OCI-LY3 (cell line): ENCODE measurements around the gene UBC.

Experiments used
- H2AFZ ChIP-seq: fragments of 200-600, 300-600 bp; shearing (Covaris generic); 2 replicates; pipeline ENCODE4 v1.6.0; 2014; ENCODE audit warnings: antibody characterized with exemption, low read depth, low read length
- H3K27ac ChIP-seq: fragments of 200-600, 300-600 bp; sonication (generic); 2 replicates; pipeline ENCODE4 v1.5.1; 2014; ENCODE audit warnings: mild to moderate bottlenecking, low read length, moderate library complexity, mixed read lengths
- H3K27me3 ChIP-seq: fragments of 200-600, 300-600 bp; sonication (generic); 2 replicates; pipeline ENCODE4 v1.6.1; 2014; ENCODE audit warnings: low read depth, low read length, mixed read lengths
- H3K36me3 ChIP-seq: fragments of 200-600, 300-600 bp; sonication (generic); replicated peaks from 2 replicates; pipeline ENCODE3; 2014; ENCODE audit warnings: low read depth, low read length, mixed read lengths
- H3K4me1 ChIP-seq: fragments of 300-600, 200-600 bp; sonication (generic); 2 replicates; pipeline ENCODE4 v1.6.1; 2014; ENCODE audit warnings: low read length, mixed read lengths
- H3K4me2 ChIP-seq: fragments of 200-600, 300-600 bp; sonication (generic); 2 replicates; pipeline ENCODE4 v1.6.1; 2014; ENCODE audit warnings: low read length, mixed read lengths
- H3K4me3 ChIP-seq: fragments of 300-600, 200-600 bp; sonication (generic); 2 replicates; pipeline ENCODE4 v1.5.1; 2014; ENCODE audit warnings: antibody characterized with exemption, mild to moderate bottlenecking, low read length, moderate library complexity
- H3K79me2 ChIP-seq: fragments of 300-600, 200-600 bp; shearing (Covaris generic); 2 replicates; pipeline ENCODE4 v1.6.1; 2014; ENCODE audit warnings: mild to moderate bottlenecking, low read length, mixed read lengths
- H3K9ac ChIP-seq: fragments of 300-600, 200-600 bp; shearing (Covaris generic); 2 replicates; pipeline ENCODE4 v1.6.0; 2014; ENCODE audit warnings: mild to moderate bottlenecking, low read length, moderate library complexity
- H3K9me3 ChIP-seq: fragments of 200-600, 300-600 bp; shearing (Covaris generic); 2 replicates; pipeline ENCODE4 v1.6.1; 2014; ENCODE audit warnings: low read length, mixed read lengths; ENCODE audit not compliant: insufficient read depth
- H4K20me1 ChIP-seq: fragments of 200-600, 300-600 bp; sonication (generic); 2 replicates; pipeline ENCODE4 v1.6.1; 2016; ENCODE audit warnings: low read length, mixed read lengths; ENCODE audit not compliant: insufficient read depth
- CTCF ChIP-seq: fragments of 200-600, 300-600 bp; sonication (generic); IDR thresholded peaks from 2 replicates; pipeline ENCODE4 v1.5.1; 2014; ENCODE audit warnings: antibody characterized with exemption, low read length, low read depth
- EZH2phosphoT487 ChIP-seq: fragments of 200-600 bp; shearing (Covaris generic); IDR thresholded peaks from 2 replicates; pipeline ENCODE4 v1.6.1; 2018; ENCODE audit warnings: antibody characterized with exemption, mixed run types, low read depth

The UBC gene

GRCh38 chr12:124930586-124930985 is 16.1 kb upstream of the UBC start:
- no peak overlapping the region for H3K9ac ChIP-seq
- no peaks in the 10 kb centered on the region for H3K79me2 ChIP-seq
- H2AFZ ChIP-seq = no peak overlapping the region
- no peaks in the 10 kb centered on the region for H3K9me3 ChIP-seq
- H3K36me3 ChIP-seq = no peaks in the 10 kb centered on the region
- H4K20me1 ChIP-seq = no peaks in the 10 kb centered on the region
- no peak for TF ChIP-seq EZH2phosphoT487
- no peak for TF ChIP-seq CTCF
- no peak overlapping the region for H3K27ac ChIP-seq
- peaks cover 7% of the 10 kb centered on the region; the same call in 1 of the 2 replicates for H3K4me1 ChIP-seq
- no peak overlapping the region for H3K4me2 ChIP-seq
- H3K27me3 ChIP-seq = no peaks in the 10 kb centered on the region; the same call in 1 of the 2 replicates
- H3K4me3 ChIP-seq = no peak overlapping the region

- Histone ChIP-seq H3K27me3 (no peaks in the 10 kb centered on the region; the same call in 1 of the 2 replicates), H3K4me1 (peaks cover 7% of the 10 kb centered on the region; the same call in 1 of the 2 replicates), H3K9ac (no peak overlapping the region), H3K27ac (no peak overlapping the region), H2AFZ (no peak overlapping the region), H3K4me3 (no peak overlapping the region), H3K79me2 (no peaks in the 10 kb centered on the region), H4K20me1 (no peaks in the 10 kb centered on the region), H3K36me3 (no peaks in the 10 kb centered on the region), H3K4me2 (no peak overlapping the region), H3K9me3 (no peaks in the 10 kb centered on the region)
- TF ChIP-seq CTCF (no peak), EZH2phosphoT487 (no peak)
Observed at GRCh38 chr12:124929649-124930419, 15.4 kb upstream of the UBC start.

DNA sequence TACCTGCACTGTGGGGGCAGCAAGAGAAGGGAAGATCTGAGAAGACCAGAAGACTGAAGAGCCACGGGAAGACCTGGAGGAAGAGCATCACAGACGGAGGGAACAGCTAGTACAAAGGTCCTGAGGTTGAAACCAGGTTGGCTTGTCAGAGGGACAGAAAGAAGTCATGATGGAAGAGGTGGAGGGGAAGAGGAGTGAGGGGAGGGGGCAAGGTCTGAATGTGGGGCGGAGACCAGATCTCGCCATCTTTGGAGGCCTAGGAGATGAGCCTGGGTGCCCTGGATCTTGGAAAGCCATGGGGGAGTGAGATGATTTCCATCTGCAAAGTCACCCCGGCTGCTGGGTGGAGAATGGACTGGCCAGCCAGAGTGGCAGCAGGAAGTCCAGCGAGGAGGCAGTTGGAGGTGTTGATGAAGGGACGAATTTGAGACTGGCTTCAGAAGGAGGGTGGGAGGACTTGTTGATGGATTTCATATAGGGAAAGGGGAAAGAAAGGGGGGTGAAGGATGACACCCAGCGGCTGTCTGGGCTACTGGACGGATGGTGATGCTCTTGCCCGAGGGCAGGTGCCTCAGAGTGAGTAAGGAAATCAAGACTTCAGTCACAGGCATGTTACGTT is 14.6 kb upstream of the UBC start:
- Histone ChIP-seq H3K79me2 (no peaks in the 10 kb centered on the region), H2AFZ (0 out of 2 replicates have a peak overlapping the region, but pooled peaks have one; percentile 88), H3K36me3 (no peaks in the 10 kb centered on the region), H3K4me3 (peak overlapping the region; percentile 98), H3K4me2 (peak overlapping the region; percentile 88), H3K9me3 (no peaks in the 10 kb centered on the region), H3K9ac (peak overlapping the region; percentile 60; the same call in 1 of the 2 replicates), H3K4me1 (peaks cover 12% of the 10 kb centered on the region), H3K27me3 (no peaks in the 10 kb centered on the region; the same call in 1 of the 2 replicates), H3K27ac (no peak overlapping the region), H4K20me1 (no peaks in the 10 kb centered on the region)
- TF ChIP-seq CTCF (no peak), EZH2phosphoT487 (no peak)
